GM18505 (cell line): ENCODE results near the gene PADI2.

Source experiments
- ATAC-seq: cut with Tn5 transposase; IDR thresholded peaks from one replicate; pipeline ENCODE4 v1.9.1; 2021; ENCODE audit not compliant: unreplicated experiment
- POLR2A ChIP-seq: IDR thresholded peaks from 4 replicates; pipeline ENCODE4 v1.6.1; 2011; ENCODE audit warnings: borderline replicate concordance; ENCODE audit not compliant: insufficient read depth, insufficient read length; ENCODE audit errors: extremely low read depth

Gene PADI2

DNA sequence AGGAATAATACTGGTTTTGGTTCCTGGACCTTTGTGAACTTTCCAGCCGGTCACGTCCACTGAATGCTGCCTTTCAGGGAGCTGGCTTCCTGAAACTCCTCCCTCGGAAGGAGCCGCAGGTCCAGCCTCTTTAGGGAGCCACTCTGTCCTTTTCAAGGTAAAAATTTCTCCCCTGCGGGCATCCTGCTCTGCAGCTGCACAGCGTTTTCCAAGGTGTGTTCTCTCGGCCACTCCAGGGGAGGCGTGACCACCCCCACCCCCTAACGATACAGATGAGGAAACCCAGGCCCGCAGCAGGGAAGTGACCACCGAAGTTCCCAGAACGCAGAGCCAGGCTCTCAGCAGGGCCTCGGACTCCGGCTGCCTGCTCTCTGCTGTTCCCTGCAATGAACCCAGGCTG lies 21.5 kb downstream of the PADI2 start:
- TF ChIP-seq POLR2A: no peak
- no peak for ATAC-seq

DNA sequence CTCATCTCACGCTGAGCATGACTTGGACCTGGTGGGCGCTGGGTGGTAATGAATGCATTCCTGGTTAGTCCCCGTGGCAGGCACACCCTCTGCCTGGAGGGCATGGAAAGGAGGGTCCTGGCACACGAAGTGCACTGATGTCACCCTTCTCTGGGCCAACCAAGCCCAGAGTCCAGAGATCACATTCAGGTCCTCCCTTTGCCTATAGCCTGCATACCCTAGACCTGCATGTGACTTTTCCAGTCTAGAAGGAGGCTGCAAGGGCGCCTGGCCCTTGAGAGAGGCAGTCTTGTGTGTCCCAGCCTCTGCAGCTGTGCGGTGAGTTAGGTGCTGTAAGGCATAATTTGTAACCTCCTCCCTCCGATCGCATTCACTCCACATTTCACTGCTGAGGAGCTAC lies 22.1 kb downstream of the PADI2 start:
- no peak for TF ChIP-seq POLR2A
- ATAC-seq: no peak

DNA sequence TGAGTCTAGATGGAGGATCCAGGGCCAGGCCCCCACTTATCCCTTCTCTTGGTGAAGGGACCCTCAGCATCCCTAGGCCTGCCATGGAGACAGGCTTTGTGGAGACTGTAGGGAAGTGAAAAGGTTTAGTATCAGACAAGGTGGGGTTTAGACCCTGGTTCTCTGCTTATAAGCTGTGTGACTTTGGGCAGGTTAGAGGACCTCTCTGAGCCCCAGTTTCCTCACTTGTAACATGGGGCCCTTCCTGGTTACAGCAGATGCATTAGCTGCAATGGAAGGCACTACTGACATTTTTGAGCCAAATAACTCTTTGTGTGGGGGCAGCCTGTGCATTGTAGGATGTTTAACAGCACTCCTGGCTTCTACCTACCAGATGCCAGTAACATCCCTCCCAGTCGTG lies 22.7 kb downstream of the PADI2 start:
- no peak for TF ChIP-seq POLR2A
- ATAC-seq: no peak

DNA sequence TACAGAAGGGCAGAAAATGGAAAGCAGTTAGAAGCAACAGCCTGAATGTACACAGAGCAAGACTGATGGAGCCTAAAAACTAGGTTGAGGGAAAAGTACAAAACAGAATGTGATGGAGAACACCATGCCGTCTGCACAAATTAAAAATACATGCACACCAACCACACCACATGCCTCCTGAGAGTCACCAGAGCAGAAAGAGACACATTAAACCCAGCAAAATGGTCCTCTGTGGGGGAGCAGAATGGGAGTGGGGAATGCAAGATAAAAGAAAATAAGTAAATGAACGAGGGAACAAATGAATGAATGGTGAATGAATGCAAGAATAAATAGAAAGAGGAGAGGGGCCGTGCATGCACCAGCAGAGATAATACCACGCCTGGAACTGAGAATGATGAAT lies 24.1 kb downstream of the PADI2 start:
- no peak for ATAC-seq
- no peak for TF ChIP-seq POLR2A

DNA sequence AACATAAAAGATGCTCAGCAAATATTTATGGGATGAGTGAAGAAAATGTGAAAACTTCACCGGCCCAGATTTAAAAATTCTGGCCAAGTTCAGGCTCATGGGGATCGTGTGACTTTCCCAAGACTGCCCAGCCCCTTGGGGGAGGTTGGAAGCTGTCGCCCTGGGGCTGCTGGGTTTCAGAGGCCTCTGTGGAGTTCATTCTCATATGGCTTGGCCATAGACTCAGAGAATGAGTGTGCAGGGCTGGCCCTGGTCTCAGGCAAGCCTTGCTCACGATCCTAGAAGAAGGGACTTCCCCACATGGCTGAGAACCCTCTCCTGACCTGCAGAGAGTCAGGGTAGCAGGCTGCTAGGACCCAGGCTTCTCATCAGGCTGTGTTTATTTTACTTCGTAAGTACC lies 24.6 kb downstream of the PADI2 start:
- ATAC-seq: no peak
- no peak for TF ChIP-seq POLR2A

DNA sequence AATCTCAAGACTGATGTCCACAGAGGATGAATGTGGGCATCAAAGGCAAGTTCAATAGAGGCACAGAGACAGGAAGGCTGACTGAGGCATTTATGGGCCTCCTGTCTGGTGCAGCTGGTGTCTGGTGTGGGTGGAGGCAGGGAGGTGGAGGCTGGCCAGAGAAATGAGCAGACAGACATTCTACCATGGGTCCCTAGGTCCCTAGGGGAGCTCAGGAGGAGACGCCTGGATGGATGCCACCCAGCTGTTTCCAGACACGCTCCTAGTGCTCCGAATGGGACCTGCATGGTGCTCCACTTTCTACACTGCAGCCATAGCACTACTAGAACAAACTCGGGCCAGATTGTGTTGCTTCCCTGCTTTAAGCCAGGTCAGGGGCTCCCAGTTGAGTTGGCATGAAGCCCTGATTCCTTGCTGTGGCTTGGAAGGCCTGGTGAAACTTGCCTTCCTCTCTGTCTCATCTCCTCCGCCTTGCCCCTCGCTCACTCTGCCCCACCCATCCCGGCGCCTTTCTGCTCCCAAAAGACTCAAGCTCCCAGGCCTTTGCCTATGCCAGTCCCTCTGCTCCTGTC lies 25.3 kb downstream of the PADI2 start:
- no peak for ATAC-seq
- TF ChIP-seq POLR2A: no peak

DNA sequence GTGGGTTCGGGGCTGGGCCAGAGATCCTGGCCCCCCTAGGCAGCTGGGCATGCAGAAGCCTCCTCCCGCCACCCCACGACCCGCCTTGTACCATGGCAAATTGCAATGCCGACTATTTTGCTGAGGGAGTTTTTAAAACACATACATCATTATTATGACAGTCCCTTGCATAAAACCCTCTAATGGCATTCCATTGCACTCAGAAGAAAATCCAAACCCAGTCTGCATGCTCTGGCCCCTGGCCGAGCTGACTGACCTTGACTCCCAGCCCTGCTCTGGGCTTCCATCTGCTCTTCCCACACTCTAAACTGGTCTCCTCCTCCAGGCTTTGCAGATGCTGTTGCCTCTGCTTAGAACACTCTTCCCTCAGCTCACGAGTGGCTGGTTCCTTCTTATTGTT lies 28.0 kb downstream of the PADI2 start:
- TF ChIP-seq POLR2A: no peak
- ATAC-seq: no peak

DNA sequence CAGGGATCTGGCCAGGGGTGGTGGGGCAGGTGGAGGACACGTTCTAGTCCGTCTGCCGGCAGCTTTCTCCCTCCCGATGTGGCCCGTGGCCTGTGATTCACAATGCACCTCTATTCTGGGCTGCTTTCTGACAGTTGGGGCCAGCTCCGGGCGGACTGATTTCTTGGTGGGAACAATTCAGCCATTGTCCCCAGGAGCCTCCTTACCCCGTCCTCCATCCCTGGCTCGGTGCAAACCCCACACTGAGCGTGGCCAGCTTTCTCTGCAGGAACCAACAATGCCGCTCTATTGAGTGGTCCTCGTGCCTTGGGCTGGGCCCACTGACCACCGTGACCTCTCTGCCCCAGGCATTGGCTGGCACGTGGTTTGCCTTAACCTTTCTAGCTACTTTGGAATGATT lies 29.7 kb downstream of the PADI2 start:
- ATAC-seq: no peak
- TF ChIP-seq POLR2A: no peak

DNA sequence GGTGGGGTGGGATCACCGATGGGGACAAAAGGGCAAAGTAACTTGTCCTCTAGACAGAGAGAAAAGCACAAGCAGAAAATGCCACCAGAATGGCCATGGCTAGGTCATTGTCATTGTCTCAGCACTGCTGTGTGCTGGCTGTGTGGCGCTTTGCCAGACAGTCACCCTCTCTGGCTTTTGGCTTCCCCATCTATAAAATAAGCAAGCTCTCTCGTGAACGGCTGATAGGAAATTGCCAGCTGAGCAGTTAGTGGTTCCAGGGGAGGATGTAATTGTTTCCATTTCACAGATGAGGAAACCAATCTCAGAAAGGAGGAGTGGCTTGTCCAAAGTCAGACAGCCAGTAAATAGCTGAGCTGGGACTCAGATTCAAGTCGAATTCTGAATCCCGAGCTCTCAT lies 32.5 kb downstream of the PADI2 start:
- no peak for TF ChIP-seq POLR2A
- ATAC-seq: no peak

DNA sequence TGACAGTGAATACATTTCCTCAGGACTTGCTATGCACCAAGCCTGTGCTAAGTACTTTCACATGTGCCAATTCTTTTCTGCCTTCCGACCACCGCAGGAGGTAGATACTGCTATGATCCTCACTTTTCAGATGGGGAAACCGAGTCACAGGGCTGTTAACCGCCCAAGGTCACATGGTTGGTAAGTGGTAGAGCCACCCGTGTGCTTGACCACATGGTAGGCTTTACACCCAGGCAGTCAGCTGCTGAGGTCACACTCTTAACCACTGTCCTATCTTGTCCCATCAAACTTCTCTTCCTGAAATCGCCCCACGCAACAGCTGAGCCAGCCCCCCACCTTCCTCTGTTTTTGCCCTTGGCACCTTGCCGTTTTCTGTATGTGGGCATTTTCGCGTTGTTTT lies 34.5 kb downstream of the PADI2 start:
- ATAC-seq: no peak
- no peak for TF ChIP-seq POLR2A

DNA sequence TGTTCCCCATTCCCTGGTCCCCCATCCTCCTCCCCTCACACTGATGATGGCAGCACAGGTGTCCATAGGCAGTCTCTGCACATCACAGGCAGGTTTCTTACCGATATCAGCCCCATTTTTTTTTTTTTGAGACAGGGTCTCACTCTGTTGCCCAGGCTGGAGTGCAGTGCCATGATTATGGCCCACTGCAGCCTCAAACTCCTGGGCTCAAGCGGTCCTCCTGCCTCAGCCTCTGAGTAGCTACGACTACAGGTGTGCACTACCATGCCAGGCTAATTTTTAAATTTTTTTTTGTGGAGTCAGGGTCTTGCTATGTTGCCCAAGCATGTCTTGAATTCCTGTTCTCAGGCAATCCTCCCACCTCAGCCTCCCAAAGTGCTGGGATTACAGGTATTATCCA lies 36.5 kb downstream of the PADI2 start:
- no peak for ATAC-seq
- no peak for TF ChIP-seq POLR2A

DNA sequence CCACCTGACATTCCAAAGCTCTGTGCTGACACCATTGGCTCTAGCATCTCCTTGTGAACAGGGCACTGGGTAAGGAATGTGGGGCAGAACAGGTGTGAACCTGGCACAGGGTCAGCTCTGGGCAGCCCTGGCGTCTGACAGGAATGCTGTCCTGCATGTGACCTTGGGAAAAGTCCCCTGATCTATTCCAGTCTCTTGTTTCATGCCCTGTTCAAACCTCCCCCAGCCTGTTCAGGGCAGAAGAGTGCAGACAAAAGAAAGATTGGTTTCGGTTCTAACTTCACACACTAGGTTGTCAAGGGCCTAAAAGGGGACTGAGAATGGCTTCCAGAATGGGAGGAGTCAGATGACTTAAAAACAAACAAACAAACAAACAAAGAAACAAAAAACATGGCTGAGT lies 37.8 kb downstream of the PADI2 start:
- ATAC-seq: no peak

DNA sequence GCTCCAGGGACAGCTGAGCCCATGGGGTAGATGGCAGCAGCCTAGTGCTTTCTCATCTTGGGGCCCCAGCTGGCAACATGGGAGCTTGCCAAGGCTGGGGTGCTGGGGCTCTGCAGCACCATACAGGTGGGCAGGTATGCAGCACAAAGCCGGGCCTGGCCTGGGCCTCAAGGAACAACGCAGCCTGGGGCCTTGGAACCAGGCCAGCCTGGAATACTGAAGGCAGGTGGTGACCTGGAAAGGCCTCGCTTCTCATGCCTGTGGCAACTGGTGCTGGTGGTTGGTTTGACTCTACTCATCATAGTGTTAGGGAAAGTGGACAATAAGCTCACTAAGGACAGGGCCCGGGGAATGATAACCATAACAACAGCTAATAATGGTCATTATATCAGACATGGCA lies 38.4 kb downstream of the PADI2 start:
- TF ChIP-seq POLR2A: no peak
- no peak for ATAC-seq

More for the DNA sequence above, 37.8 kb downstream of the PADI2 start:
- no peak for TF ChIP-seq POLR2A

DNA sequence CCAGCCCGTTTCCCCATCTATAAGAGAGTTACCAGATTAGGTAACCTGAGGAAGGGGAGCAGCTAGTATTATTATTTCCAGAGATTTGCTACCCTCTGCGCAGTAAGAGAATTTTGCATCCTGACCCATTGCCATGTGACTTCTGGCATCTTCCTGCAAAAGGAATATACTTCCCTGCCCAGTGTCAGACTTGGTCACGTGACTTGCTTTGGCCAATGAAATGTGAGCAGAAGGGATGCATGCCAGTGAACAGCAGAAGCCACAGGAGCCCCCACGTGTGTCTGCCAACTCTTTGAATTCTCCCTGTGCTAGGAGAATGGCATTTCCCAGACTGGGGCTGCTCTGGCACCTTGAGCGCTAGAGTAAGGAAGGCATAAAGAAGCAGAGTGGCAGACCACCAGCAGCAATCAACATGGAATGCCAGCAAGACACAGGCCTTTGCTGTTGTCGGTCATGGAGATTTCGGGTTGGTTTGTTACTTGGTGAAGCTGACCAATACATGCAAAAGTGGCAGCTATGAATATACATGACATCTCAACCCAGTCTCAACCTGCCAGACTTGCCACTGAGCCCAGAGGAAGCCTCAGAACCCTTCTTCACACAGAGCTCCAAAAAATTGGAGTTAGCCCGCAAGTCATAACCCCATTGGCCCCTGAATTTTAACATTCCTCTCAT lies 39.0 kb downstream of the PADI2 start:
- no peak for ATAC-seq
- no peak for TF ChIP-seq POLR2A
